OCI-LY1 (cell line): ENCODE data around the gene NKX2-1.

ENCODE experiments used
- CTCF ChIP-seq: fragments of 200-600 bp; sonication (generic), shearing (Covaris generic); IDR thresholded peaks from 2 replicates; pipeline ENCODE4 v1.5.1; 2017; ENCODE audit warnings: mild to moderate bottlenecking, antibody characterized with exemption, low read length, moderate library complexity, mixed read lengths
- EZH2 ChIP-seq: fragments of 200-600 bp; sonication (generic), shearing (Covaris generic); IDR thresholded peaks from 2 replicates; pipeline ENCODE4 v1.8.0; 2017; ENCODE audit warnings: borderline replicate concordance, mixed run types, mild to moderate bottlenecking, antibody characterized with exemption, low read length, moderate library complexity, mixed read lengths

- TF ChIP-seq CTCF: no peak
- TF ChIP-seq EZH2: no peak
Measured at GRCh38 chr14:36478782-36479181, 41.2 kb downstream of the NKX2-1 start.
